Adrenal gland (tissue), 5 donors: ENCODE measurements around the gene ADCY1.

ENCODE experiments used
- CTCF ChIP-seq, 6 experiments: fragments of 450-650 bp in 4 of 6; fragments of 200-600 bp in 2 of 6; sonication (generic) in 1 of 6; IDR thresholded peaks; 1 replicate in 5 of 6; 2 replicates in 1 of 6; pipeline versions ENCODE4 v1.5.1 to v1.8.0; 2016 to 2021; ENCODE audit warnings: antibody characterized with exemption in 6 of 6, mild to moderate bottlenecking in 2 of 6, moderate library complexity in 1 of 6
- POLR2A ChIP-seq, 2 donors: fragments of 450-650 bp; IDR thresholded peaks; one replicate each; pipeline ENCODE4 v1.6.1; 2017; ENCODE audit warnings: antibody characterized with exemption in 2 of 2, mild to moderate bottlenecking in 2 of 2, moderate library complexity in 1 of 2
- donor health status: DM: no; HTN: no; CAD: no.

DNA sequence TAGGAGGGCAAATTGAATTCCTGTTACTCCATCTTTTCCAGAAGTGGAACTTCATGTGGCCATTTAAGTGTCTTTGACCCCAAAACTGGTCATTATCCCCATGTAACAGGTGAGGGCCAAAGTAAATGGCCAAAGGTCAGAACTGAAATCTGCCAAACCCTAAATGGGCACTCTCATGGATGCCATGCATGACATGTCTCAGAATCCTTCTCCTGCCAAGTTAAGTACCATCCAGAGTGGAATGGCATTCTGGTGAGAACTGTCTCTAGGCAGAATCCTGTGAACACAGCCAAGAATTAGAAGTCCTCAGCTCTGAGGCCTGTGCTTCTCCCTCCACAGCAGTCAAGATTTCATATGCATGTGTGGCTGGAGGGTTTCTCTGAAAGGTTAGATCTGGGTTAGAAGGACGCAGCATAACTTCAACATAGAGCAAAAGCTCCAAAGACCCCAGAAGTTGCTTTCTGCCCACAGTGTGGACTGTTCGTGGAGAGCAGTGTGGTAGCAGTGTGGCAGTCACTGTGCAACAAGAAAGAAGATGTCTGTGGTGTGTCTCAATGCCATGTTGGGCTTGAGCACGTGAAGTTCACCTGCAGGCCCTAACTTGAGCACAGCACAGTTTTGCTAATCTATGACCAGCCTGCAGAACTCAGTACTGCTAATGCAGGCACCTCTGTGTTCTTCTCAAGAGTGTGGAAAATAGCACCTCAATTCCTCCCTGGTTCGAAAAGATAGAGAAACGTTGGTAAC, 121.3 kb downstream of the ADCY1 start:
- TF ChIP-seq CTCF (IDR thresholded peaks at IDR 0.05) (no peak), POLR2A (IDR thresholded peaks at IDR 0.05) (no peak)
